ENCODE results near the gene NEIL3. TPM values are rescaled to one million over a fixed set of nuclear protein-coding genes. Genes with fewer than 3 reads are reported as not detected.

Gene NEIL3
- total RNA-seq, 1 experiment from 2014 or later: 18.1 TPM

GRCh38 chr4:177371461-177371860 lies 61.8 kb downstream of the NEIL3 start:
- H3K4me2 ChIP-seq (ENCODE audit: low read length): no peak overlapping the region
- H3K4me3 ChIP-seq (replicated peaks in 1 of 2; ENCODE audit: low read depth in 1 of 2, low read length in 2 of 2): no peak overlapping the region
- DNase-seq (ENCODE audit: low read depth, low spot score): no peak
- intact Hi-C loops (cut with micrococcal nuclease): no loop called here
- ATAC-seq: no peak
- CTCF ChIA-PET: no interaction called here
- no peaks in the 10 kb centered on the region for H3K9me3 ChIP-seq (ENCODE audit: control insufficient read depth in 1 of 2, insufficient read depth in 1 of 2, low read depth in 1 of 2, low read length in 2 of 2)
- no peaks in the 10 kb centered on the region for H4K20me1 ChIP-seq (ENCODE audit: insufficient read depth)
- POLR2A ChIA-PET: no interaction called here
- no peaks in the 10 kb centered on the region for H3K27me3 ChIP-seq (ENCODE audit: insufficient read depth, low read length)
- no TSS peak for BruUV-seq (replicated peaks)
- TF ChIP-seq YY1 (IDR thresholded peaks at IDR 0.05; ENCODE audit: extremely low read depth, insufficient replicate concordance, low read depth, low read length) (no peak), SP1 (IDR thresholded peaks at IDR 0.05; ENCODE audit: low read depth) (no peak), EZH2phosphoT487 (IDR thresholded peaks at IDR 0.05; ENCODE audit: borderline replicate concordance) (no peak), TCF7L2 (IDR thresholded peaks at IDR 0.05; ENCODE audit: borderline replicate concordance, extremely low read depth, insufficient read depth, insufficient read length) (no peak), EGR1 (IDR thresholded peaks at IDR 0.05; ENCODE audit: low read depth) (no peak), SIN3A (IDR thresholded peaks at IDR 0.05; ENCODE audit: low read depth) (no peak), SRF (IDR thresholded peaks at IDR 0.05; ENCODE audit: low read depth) (no peak), ZBTB33 (IDR thresholded peaks at IDR 0.05; ENCODE audit: extremely low read depth, insufficient replicate concordance, low read length) (no peak), ELF1 (IDR thresholded peaks at IDR 0.05; ENCODE audit: borderline replicate concordance, low read depth) (no peak), ZFX (IDR thresholded peaks at IDR 0.05) (no peak), RAD21 (IDR thresholded peaks at IDR 0.05; ENCODE audit: low read depth) (no peak), ZNF274 (IDR thresholded peaks at IDR 0.05; ENCODE audit: low read depth, low read length) (no peak), FOSL1 (IDR thresholded peaks at IDR 0.05; ENCODE audit: low read depth) (no peak), POLR2A (IDR thresholded peaks at IDR 0.05; ENCODE audit: borderline replicate concordance, extremely low read depth, insufficient read depth, insufficient read length) (no peak), CBX3 (IDR thresholded peaks at IDR 0.05; ENCODE audit: low read depth) (no peak), MAX (IDR thresholded peaks at IDR 0.05) (no peak)
- RAD21 ChIA-PET (ENCODE audit: low non-redundant PET in 1 of 2, low total read pairs in 2 of 2, uncharacterized antibody in 2 of 2, unreplicated experiment in 2 of 2): no interaction called here
- H3K36me3 ChIP-seq (ENCODE audit: control insufficient read depth in 1 of 2, insufficient read depth in 2 of 2, low read length in 2 of 2): no peaks in the 10 kb centered on the region
- H3K9ac ChIP-seq (ENCODE audit: low read length): no peak overlapping the region
- H3K79me2 ChIP-seq (ENCODE audit: insufficient read depth, low read length): no peaks in the 10 kb centered on the region
- H2AFZ ChIP-seq (ENCODE audit: low read depth, low read length, poor library complexity, severe bottlenecking): no peak overlapping the region
- H3K27ac ChIP-seq (ENCODE audit: low read depth, low read length): no peak overlapping the region
- no peaks in the 10 kb centered on the region for H3K9me2 ChIP-seq (ENCODE audit: insufficient read depth)
- no peaks in the 10 kb centered on the region for H3K4me1 ChIP-seq (ENCODE audit: control insufficient read depth in 1 of 2, insufficient read depth in 2 of 2, low read length in 2 of 2)

Data from HCT116 (cell line).